ENCODE results near the gene SEMA3G.

Gene SEMA3G

GRCh38 chr3:52394751-52395502 is 50.0 kb downstream of the SEMA3G start:
- no peak for DNase-seq (ENCODE audit: low read depth)

GRCh38 chr3:52393959-52394670 is 50.8 kb downstream of the SEMA3G start:
- no peak for DNase-seq (ENCODE audit: low read depth)

GRCh38 chr3:52393131-52393807 is 51.6 kb downstream of the SEMA3G start:
- DNase-seq (ENCODE audit: low read depth): no peak

- DNase-seq (ENCODE audit: low read depth): no peak
Observed at GRCh38 chr3:52392216-52392930, 52.5 kb downstream of the SEMA3G start.

- no peak for DNase-seq (ENCODE audit: low read depth)
Observed at GRCh38 chr3:52391096-52391495, 53.8 kb downstream of the SEMA3G start.

GRCh38 chr3:52388933-52389332 is 56.0 kb downstream of the SEMA3G start:
- DNase-seq (ENCODE audit: low read depth): no peak

- DNase-seq (ENCODE audit: low read depth): no peak
Observed at GRCh38 chr3:52388348-52388821, 56.5 kb downstream of the SEMA3G start.

- DNase-seq (ENCODE audit: low read depth): no peak
Observed at GRCh38 chr3:52387481-52387880, 57.4 kb downstream of the SEMA3G start.

- DNase-seq (ENCODE audit: low read depth): no peak
Observed at GRCh38 chr3:52385157-52385556, 59.7 kb downstream of the SEMA3G start.

- no peak for DNase-seq (ENCODE audit: low read depth)
Observed at GRCh38 chr3:52384019-52384761, 60.7 kb downstream of the SEMA3G start.

GRCh38 chr3:52383446-52383845 is 61.5 kb downstream of the SEMA3G start:
- DNase-seq (ENCODE audit: low read depth): no peak
